ENCODE measurements around the gene FOXO6.

The FOXO6 gene

GRCh38 chr1:41357451-41358101 lies 3.7 kb upstream of the FOXO6 start:
- in situ Hi-C loops (cut with MboI; ENCODE audit: low sequenced_read_pairs, unreplicated experiment) = no loop called here
- DNase-seq (ENCODE audit: low spot score) = no peak
- TF ChIP-seq, protein P1, sequence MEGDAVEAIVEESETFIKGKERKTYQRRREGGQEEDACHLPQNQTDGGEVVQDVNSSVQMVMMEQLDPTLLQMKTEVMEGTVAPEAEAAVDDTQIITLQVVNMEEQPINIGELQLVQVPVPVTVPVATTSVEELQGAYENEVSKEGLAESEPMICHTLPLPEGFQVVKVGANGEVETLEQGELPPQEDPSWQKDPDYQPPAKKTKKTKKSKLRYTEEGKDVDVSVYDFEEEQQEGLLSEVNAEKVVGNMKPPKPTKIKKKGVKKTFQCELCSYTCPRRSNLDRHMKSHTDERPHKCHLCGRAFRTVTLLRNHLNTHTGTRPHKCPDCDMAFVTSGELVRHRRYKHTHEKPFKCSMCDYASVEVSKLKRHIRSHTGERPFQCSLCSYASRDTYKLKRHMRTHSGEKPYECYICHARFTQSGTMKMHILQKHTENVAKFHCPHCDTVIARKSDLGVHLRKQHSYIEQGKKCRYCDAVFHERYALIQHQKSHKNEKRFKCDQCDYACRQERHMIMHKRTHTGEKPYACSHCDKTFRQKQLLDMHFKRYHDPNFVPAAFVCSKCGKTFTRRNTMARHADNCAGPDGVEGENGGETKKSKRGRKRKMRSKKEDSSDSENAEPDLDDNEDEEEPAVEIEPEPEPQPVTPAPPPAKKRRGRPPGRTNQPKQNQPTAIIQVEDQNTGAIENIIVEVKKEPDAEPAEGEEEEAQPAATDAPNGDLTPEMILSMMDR (IDR thresholded peaks at IDR 0.05; ENCODE audit: borderline replicate concordance, control extremely low read depth, extremely low read depth, insufficient read depth, missing control alignments) = no peak

DNA sequence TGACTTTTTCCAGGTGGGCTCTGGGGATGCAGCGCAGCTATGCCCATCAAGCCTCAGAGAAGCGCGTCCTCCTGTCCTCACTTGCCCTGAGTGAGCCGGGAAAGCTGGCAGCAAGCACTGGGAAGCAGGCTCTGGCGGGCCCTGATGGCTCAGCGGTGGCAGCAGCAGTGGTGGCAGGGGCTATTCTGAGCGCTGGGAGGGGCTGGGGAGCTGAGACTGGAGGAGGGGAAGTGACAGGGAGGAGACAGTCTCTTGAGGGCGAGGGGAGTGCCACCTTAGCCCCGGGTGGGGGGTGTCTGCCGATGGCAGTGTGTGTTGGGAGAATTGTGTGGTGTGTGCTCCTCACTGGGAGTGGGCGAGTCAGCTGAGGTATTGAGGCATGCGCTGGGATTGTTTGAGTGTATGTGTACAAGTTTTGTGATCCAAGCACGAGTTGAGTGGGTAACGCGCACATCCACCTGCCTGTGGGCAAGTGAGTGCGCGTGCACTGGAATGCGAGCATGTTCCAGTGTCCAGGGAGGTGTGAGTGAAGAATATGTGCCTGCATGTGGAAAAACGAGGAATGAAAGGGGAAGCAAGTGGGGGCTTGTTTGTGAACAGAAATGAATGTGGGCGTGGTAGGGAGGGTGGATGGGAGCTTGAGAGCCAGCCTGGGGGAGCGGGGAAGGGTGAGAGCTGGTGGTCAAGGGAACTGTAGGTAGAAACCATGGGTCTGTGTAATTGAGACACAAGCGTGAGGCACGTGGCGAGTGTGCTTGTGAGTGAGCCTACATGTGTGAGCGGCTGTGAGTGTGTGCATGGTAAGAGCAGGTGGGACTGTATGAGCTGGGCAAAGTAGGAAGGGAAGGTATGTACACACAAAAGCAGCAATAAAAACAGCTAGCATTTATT lies 2.9 kb upstream of the FOXO6 start:
- TF ChIP-seq, protein P1 (IDR thresholded peaks at IDR 0.05; ENCODE audit: borderline replicate concordance, control extremely low read depth, extremely low read depth, insufficient read depth, missing control alignments) = no peak
- DNase-seq (ENCODE audit: low spot score) = no peak
- in situ Hi-C loops (cut with MboI; ENCODE audit: low sequenced_read_pairs, unreplicated experiment) = no loop called here

DNA sequence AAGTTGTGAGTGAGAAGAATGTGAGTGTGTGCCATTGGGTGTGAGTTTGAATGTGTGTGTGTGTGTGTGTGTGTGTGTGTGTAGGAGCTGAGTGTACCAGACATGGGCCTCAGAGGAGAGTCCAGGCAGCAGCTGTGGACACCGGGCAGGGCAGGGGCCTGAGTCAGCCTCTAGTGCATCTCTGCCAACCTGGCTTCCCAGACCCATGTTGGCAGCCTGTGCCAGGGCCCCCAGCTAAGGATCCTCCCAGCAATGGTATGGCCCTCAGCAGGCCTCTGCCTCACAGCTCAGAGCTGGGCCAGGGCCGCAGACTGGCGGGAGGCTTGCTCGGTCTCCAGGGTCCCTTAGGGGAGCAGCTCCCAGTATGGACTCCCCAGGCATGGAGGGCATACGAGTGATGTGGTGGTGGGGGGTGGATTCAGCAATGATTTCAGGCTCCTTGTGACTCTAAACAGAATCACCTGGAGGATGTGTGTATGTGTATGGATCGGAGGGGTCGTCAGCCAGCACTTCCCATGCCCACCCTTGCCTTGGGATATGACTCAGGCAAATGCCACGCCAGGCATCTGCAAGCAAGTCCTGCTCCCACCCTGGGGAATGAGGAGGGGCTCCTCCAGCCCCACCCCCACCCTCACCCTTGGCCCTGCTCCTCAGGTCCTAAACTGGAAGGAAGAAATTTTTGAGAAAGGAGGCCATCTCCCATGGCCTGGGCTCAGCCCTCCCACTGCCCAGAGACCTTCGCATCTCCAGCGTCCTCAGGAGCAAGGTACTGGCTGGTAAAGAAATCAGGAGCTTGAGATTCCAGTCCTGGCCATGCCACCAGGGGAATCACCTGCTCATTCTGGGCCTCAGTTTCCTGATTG lies 1.8 kb upstream of the FOXO6 start:
- TF ChIP-seq, protein P1 (IDR thresholded peaks at IDR 0.05; ENCODE audit: borderline replicate concordance, control extremely low read depth, extremely low read depth, insufficient read depth, missing control alignments) = no peak
- DNase-seq (ENCODE audit: low spot score) = peak; percentile 31
- in situ Hi-C loops (cut with MboI; ENCODE audit: low sequenced_read_pairs, unreplicated experiment) = no loop called here

DNA sequence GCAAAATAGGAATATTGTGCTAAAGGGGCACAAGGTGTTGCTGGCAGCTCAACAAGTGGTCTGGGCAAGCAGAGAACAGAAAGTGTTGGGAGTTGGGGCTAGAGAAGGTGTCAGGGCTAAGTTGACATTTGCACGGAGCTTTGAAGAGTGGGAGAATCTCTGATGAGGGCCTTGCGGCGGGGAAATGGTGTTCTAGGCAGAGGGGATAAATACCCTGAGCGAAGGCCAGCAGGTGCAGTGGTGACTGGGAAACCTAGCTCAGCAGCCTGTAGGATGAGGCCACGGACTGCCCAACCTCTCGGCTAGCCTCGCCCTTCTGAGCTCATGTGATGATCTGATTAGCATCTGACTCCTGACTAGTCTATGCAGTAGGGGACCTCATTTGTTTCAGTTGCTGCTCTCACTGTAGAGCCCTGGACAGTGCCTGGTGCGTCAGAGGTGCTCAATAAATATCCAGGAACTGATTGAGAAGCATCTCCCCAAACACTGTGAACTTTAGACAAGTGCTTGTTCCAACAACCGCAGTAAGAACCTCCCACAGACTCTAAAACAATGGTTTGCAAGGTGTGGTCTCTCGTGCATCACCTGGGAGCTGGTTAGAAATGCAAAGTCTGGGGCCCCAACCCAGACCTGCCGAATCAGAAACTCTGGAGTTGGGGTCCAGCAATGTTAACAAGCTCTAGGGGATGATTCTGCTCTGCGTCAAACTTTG lies 1.0 kb upstream of the FOXO6 start:
- TF ChIP-seq, protein P1 (IDR thresholded peaks at IDR 0.05; ENCODE audit: borderline replicate concordance, control extremely low read depth, extremely low read depth, insufficient read depth, missing control alignments) = no peak
- DNase-seq (ENCODE audit: low spot score) = peak; percentile 17
- in situ Hi-C loops (cut with MboI; ENCODE audit: low sequenced_read_pairs, unreplicated experiment) = no loop called here

GRCh38 chr1:41361495-41362356 lies 492 bp downstream of the FOXO6 start:
- DNase-seq (ENCODE audit: low spot score) = peak; percentile 71
- in situ Hi-C loops (cut with MboI; ENCODE audit: low sequenced_read_pairs, unreplicated experiment) = no loop called here
- TF ChIP-seq, protein P1 (IDR thresholded peaks at IDR 0.05; ENCODE audit: borderline replicate concordance, control extremely low read depth, extremely low read depth, insufficient read depth, missing control alignments) = no peak
